Transverse colon (tissue), 4 donors: ENCODE measurements around the gene TBCB.

Experiments
- CTCF ChIP-seq, 5 experiments: fragments of 200-600 bp in 3 of 5; fragments of 450-650 bp in 2 of 5; sonication (generic) in 3 of 5; IDR thresholded peaks; 1 replicate in 2 of 5; 2 replicates in 3 of 5; pipeline ENCODE4 v1.5.1; 2016 to 2017; ENCODE audit warnings: antibody characterized with exemption in 5 of 5, inconsistent platforms in 3 of 5, mild to moderate bottlenecking in 2 of 5, moderate library complexity in 1 of 5
- POLR2A ChIP-seq: fragments of 450-650 bp; IDR thresholded peaks from one replicate; pipeline ENCODE4 v1.6.1; 2016; ENCODE audit warnings: antibody characterized with exemption, mild to moderate bottlenecking, moderate library complexity
- POLR2AphosphoS5 ChIP-seq, 3 donors: sonication (generic); formaldehyde crosslinking; IDR thresholded peaks; one replicate each; pipeline ENCODE4 v1.6.1; 2016; ENCODE audit warnings: antibody characterized with exemption in 3 of 3

- TF ChIP-seq CTCF (IDR thresholded peaks at IDR 0.05) (no peak), POLR2A (no peak), POLR2AphosphoS5 (IDR thresholded peaks at IDR 0.05) (no peak)
Observed at GRCh38 chr19:36108684-36109083, 6.6 kb upstream of the TBCB start.
